Medulla oblongata (tissue), 1 donor: ENCODE results near the gene EPC2.
"Not testable (repeated sequence)": the region's sequence is repeated elsewhere in the genome, so short reads cannot be mapped to it uniquely, and the experiment has no call there.

Experiments
- DNase-seq: peaks from one replicate; pipeline ENCODE4 v3.0.0-alpha.2; 2015; ENCODE audit errors: extremely low spot score

EPC2 gene

DNA sequence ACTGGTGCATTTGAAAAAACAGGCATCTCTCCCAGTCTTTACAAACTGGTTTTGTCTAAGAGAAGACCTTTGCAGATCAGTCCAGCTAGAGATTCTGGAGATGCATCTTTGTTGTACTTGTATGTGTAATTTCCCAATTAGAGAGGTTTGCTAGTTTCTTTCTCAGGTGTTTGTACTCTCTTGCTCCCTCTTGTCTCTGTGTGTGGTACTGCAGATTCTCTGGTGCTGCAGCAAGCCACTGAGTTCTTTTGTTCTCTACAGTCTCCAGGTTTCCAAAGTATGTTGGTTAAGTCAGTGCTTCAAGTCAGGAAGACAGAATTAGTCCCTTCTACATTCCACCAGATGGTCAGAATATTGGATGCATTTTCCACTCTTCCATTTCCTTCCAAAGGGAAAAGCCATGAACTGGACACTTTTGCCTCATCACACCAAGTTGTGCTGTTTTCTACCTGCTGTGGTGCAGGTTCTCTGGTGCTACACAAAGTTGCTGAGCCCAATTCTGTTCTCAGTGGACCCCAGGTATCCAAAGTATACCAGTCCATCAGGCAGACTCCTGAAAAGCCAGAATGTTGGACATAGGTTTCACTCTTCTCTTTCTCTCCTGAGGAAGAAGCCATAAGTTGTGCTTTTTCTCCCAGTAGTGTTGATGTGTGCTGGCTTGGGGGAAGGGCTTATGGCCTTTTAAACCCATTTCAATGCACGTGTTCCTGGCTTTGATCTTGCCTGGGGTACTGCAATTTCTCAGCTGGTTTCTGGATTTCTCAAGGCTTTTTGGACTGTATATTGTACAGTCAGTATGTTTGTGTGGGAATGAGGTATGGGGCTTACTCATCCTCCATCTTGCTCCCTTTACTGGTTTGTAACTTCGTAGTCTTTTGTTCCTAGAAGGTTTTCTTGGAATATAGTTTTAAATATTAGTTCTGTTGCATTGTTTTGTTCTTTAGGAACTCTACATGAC is 29.8 kb downstream of the EPC2 start:
- no peak for DNase-seq

DNA sequence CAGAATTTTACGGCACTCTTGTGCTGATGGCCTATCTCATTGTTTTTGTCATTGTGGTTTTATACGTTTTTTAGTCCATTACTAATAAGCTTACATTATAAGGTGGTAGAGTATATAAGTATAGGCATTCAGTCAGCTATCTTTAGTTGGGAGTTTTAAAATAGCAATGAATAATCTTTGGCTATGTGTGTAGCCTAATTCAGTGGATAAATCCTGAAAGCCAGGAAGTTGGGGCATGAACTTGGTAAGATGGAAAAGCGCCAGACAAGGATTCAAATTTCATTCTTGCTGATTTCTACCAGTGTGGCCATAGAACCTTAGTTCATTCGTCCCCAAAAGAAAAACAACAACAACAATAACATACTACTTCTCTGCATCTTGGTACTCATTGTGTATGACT is 31.2 kb downstream of the EPC2 start:
- DNase-seq: no peak

DNA sequence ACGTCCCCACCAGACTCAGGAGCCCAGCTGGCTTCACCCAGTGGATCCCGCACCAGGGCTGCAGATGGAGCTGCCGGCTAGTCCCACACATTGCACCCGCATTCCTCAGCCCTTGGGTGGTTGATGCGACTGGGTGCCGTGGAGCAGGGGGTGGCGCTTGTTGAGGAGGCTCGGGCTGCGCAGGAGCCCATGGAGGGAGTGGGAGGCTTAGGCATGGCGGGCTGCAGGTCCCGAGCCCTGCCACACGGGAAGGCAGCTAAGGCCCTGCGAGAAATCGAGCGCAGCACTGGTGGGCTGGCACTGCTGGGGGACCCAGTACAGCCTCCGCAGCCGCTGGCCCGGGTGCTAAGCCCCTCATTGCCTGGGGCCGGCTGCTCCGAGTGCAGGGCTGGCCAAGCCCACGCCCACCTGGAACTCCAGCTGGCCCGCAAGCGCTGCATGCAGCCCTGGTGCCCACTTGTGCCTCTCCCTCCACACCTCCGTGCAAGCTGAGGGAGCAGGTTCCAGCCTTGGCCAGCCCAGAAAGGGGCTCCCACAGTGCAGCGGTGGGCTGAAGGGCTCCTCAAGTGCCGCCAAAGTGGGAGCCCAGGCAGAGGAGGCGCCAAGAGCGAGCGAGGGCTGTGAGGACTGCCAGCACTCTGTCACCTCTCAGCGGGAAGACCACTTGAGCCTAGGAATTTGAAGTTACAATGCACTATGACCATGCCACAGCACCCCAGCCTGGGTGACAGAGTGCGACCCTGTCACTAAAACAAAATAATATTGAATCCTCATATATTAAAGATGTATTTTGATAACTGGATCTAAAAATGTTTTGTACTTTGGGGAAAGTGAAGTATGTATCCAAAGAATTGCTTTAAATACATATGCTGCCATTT is 34.0 kb downstream of the EPC2 start:
- DNase-seq: not testable (repeated sequence)

DNA sequence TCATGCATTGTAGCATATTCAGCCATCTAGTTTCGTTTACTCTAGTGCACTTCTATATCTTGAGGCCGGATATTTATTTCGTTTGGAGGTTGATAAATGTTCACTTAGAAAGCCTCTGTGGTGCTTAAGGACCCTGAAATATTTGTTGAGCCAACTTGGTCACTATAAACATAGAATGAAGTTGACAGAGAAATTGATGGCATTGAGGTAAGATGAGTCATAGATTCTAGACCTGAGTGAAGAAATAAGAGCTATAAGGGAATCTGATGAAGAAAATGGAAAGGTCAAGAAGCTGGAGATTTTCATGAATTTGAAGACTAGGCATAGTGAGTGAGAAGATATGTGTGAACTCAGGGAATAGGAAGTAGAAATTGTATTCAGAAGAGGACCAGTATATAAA is 35.9 kb downstream of the EPC2 start:
- no peak for DNase-seq

DNA sequence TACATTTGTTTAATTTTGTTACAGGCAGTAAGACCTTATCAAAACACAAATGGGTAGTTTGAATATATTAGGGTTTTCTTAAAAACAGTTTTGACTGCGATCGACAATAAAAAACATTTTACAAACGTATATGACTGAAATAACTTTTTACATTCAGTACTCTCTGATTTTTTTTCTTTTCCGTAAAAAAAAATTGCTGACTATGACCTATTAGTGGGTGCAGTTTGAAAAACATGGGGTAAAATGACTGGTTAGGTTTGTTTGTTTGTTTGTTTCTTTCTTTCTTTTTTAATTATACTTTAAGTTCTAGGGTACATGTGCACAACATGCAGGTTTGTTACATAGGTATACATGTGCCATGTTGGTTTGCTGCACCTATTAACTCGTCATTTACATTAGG is 36.9 kb downstream of the EPC2 start:
- no peak for DNase-seq

DNA sequence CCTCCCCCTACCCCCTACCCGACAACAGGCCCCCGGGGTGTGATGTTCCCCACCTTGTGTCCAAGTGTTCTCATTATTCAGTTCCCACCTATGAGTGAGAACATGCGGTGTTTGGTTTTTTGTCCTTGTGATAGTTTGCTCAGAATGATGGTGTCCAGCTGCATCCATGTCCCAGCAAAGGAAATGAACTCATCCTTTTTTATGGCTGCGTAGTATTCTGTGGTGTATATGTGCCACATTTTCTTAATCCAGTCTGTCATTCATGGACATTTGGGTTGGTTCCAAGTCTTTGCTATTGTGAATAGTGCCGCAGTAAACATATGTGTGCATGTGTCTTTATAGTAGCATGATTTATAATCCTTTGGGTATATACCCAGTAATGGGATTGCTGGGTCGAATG is 37.3 kb downstream of the EPC2 start:
- not testable (repeated sequence) for DNase-seq

DNA sequence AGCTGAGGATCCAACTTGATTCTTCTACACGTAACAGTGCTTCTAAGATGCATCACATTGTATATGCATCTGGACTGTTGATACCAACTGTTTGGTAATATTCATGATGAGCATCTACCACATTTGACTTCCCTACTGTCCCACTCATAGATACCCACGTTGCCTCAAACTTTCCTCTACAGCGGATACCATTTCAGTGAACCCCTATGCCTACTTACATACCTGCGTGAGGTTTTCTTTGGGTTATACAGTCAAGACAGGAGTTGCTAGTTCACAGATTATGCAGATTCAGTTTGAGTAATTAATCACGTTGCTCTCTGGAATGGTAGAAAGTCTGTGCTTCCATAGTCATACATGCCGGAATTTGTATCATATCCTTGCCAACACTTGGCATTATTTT is 40.0 kb downstream of the EPC2 start:
- no peak for DNase-seq

DNA sequence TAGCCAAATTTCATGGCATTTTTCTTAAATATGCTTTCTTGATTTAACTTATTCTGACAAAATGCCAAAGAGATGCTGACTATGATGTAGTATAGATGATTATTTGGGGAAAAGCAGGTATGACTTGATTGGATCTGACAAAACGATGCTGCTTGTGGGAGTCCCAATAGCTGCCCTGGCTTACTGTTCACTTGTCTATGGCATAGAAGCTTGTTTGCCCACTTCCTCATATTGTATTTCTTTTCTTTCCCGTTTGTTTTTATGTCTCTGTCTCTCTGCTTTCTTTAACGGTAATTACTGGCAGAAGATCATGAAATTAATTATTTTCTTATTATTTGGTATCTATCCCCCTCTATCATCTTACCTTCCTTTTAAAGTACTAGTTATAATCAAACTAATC is 43.0 kb downstream of the EPC2 start:
- DNase-seq: no peak

DNA sequence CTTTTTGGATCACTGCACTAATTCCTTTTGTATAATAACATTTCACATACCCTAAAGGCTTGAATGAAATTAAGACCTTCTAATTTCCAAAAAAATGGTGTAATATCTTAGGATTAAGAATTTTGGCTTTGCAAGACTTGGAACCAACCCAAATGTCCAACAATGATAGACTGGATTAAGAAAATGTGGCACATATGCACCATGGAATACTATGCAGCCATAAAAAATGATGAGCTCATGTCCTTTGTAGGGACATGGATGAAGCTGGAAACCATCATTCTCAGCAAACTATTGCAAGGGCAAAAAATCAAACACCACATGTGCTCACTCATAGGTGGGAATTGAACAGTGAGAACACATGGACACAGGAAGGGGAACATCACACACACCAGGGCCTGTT is 43.5 kb downstream of the EPC2 start:
- DNase-seq: not testable (repeated sequence)

DNA sequence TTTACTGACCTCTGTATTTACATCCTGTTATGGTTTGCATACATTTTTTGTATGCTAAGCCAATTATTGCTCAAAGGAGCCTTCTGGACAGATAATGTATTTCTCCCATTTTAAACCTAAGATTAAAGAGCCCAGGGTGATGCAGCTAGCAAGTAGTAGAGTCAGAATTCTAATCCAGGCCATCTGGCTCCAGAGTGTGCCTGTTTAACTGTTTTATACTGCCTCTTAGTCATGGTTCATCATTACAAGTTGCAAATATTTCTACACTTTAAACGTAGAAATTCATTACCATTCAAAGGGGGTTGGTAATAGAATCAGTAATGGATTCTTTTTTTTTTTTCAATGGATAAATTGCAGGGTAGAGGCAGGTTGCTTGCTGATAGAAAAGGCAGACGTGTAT is 52.4 kb downstream of the EPC2 start:
- DNase-seq: no peak

DNA sequence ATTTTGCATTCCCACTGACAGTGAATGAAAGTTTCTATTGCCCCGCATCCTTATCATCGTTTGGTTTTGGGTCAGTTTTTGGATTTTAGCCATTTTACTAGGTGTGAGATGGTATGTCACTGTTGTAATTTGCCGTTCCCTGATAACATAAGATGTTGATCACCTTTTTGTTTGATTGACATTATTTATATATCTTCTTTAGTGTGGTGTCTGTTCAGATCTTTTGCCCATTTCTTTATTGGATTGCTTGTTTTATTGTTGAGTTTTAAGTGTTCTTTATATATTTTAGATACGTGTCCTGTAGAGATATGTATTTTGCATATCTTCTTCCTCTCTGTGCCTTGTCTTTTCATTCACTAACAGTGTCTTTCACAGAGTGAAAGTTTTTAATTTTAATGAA is 55.3 kb downstream of the EPC2 start:
- DNase-seq: no peak

DNA sequence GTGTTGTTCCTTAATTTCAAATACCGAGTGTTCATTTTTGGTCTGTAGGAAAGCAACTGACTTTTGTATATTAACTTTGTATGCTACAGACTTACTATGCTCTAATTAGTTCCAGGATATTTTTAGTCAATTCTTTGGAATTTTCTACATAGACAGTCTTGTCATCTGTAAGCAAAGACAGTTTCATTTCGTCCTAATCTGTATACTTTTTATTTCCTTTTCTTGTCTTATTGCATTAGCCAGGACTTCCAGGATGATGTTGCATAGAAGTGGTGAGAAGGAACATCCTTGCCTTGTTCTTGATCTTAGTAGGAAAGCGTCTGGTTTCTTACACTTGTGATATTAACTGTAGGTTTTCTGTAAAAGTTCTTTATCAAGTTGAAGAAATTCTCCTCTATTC is 56.5 kb downstream of the EPC2 start:
- DNase-seq: no peak

DNA sequence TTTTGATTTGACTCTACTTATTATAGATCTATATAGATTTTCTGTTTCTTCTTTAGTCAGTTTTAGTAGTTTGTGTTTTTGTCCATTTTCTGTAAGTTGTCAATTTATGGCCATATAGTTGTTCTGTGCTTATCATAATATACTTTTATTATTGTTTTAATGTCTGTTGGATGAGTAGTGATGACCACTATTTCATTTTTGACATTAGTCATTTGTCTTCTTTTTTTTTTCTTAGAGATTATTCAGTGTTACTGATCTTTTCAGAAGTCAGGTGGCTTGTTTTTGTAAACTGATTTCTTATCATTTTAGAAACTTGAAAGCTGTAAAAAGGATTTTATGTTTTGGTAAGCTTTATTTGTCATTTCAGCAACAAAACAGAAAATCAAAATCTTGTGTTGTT is 57.3 kb downstream of the EPC2 start:
- DNase-seq: no peak

DNA sequence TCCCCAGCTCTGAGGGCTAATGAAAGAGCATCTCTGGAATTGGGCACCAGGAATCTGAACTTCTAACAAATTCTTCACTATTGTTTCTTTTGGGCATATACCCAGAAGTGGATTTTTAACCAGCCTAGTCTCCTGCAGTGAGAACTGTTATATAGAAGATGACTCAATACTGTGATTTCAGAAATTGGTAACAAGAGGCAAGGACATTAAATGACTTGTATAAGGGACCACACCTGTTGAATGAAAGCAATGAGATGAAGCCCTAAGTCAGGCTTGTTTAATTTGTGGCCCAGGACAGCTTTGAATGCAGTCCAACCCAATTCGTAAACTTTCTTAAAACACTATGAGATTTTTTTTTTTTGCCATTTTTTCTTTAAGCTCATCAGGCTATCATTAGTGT is 57.9 kb downstream of the EPC2 start:
- no peak for DNase-seq

DNA sequence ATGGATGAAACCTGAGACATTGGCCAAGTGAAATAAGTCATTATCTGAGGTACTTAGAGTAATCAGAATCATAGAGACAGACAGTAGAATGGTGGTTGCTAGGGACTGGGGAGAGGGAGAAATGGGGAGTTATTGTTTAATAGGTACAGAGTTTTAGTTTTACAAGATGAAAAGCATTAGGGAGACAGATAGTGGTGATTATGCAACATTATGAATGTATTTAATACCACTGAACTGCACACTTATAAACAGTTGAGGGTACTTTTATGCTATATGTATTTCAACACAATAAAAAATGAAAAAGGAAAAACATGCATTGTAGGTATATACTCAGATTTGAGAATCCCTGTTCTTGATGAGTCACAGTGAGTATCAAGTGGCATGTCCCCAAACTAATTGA is 59.7 kb downstream of the EPC2 start:
- no peak for DNase-seq

DNA sequence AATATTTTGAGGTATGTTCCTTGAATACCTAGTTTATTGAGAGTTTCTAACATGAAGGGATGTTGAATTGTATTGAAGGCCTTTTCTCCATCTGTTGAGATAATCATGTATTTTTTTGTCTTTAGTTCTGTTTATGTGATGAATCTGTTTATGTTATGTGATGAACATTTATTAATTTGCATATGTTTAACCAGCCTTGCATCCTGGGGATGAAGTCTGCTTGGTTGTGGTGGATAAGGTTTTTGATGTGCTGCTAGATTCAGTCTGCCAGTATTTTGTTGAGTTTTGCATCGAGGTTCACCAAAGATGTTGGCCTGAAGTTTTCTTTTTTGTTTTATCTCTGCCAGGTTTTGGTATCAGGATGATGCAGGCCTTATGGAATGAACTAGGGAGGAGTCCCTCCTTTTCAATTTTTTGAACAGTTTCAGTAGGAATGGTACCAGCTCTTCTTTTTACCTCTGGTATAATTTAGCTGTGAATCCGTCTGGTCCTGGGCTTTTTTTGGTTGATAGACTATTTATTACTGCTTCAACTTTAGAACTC is 71.9 kb downstream of the EPC2 start:
- no peak for DNase-seq

DNA sequence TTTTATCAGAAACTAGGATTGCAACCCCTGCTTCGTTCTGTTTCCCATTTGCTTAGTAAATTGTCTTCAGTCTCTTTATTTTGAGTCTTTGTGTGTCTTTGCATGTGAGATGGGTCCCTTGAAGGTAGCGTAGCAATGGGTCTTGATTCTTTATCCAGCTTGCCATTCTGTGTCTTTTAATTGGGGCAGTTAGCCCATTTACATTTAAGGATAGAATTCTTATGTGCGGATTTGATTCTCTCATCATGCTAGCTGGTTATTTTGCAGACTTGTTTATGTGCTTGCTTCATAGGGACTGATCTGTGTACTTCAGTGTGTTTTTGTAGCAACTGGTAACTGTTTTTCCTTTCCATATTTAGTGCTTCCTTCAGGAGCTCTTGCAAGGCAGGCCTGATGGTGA is 73.5 kb downstream of the EPC2 start:
- no peak for DNase-seq

DNA sequence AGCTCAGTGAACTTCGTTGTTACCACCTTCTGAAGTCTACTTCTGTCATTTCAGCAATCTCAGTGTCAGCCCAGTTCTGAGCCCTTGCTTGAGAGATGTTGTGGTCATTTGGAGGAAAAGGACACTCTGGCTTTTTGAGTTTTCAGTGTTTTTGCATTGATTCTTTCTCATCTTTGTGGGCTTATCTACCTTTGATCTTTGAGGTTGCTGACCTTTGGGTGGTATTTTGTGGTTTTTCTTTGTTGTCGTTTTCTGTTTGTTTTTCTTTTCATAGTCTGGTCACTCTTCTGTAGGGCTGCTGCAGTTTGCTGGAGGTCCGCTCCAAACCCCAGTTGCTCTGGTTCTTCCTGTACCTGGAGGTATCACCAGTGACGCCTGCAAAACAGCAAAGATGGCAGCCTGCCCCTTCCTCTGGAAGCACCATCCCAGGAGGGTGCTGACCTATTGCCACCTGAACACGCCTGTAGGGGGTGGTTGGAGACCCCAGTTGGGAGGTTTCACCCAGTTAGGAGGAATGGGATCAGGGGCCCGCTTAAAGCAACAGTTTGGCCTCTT is 74.7 kb downstream of the EPC2 start:
- no peak for DNase-seq

DNA sequence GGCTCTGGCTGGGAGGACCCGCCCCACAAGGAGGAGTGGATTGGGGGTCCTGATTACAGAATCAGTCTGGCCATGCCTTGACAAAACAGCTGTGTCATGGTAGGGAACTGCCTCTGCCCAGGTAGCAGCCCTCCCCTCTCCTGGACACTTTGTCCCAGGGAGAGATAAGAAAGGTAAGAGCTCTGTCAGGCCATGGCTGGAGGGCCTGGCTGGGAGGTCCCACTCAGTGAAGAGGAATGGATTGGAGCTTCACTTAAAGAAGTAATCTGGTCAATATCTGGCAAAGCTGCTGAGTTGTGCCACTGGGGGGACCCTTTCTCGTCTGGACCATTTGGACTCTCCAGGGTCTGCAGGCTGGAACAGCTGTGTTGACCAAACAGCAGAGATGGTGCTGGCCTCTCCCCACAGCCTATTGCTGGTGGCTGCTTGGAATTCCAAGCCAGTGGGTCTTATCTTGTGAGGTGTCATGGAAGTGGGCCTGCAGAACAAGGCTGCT is 75.4 kb downstream of the EPC2 start:
- no peak for DNase-seq

DNA sequence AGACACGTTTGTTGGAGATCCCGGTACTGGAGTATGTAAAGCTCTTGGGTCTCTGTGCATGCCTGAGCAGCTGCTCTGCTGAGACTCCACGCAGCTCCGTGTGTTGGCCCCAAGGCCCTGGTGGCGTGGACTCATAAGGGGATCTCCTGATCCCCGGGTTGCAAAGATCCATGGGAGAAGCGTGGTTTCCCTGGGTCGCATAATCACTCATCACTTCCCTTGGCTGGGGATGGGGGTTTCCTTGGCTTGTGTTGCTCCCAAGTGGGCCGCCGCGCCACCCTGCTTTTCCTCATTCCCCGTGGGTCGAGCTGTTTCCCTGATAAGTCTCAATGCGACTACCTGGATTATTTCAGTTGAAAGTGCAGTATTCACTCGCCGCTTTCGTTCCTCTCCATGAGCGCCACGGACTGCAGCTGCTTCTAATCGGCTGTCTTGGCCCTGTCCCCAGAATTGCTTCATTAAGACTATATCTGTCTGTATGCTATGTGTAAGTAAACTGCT is 76.0 kb downstream of the EPC2 start:
- no peak for DNase-seq

DNA sequence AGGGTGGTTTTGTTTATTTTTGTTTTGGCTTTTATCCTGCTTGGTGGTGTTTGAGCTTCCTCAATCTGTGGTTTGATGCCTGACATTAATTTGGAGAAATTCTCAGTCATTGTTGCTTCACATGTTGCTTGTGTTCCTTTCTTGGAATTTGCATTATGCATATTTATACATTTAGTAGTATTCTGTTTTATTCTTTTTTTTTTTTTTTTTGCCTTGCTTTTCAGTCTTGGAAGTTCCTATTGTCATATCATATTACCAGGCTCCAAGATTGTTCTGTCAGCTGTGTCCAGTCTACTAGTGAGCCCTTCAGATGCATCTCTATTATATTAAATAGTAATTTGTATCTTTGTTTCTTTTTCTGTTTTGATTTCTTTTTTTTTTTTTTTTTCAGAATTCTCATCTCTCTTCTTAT is 77.0 kb downstream of the EPC2 start:
- DNase-seq: no peak
